Psoas muscle (tissue), 8 donors: ENCODE results near the gene SRGAP3. TPM values are rescaled to one million over a fixed set of nuclear protein-coding genes. Genes with fewer than 3 reads are reported as not detected.

Experiments used
- ATAC-seq, 4 donors: fragments of 200-7000 bp; cut with Tn5 transposase; one replicate each; pipeline ENCODE4 v1.9.1; 2020; ENCODE audit warnings: moderate library complexity in 3 of 4, mild to moderate bottlenecking in 2 of 4
- DNase-seq, 2 donors: peaks; one replicate each; pipeline ENCODE4 v3.0.0-alpha.2; 2020
- H3K27ac ChIP-seq: fragments of 200-600 bp; one replicate; pipeline ENCODE4 v1.8.0; 2022
- H3K27me3 ChIP-seq, 3 donors: fragments of 200-600 bp in 1 of 3; one replicate each; pipeline versions ENCODE4 v1.6.1 to v1.8.0; 2013 to 2022; ENCODE audit warnings: low read length in 2 of 3, mild to moderate bottlenecking in 2 of 3, moderate library complexity in 1 of 3; ENCODE audit not compliant: insufficient read depth in 3 of 3
- H3K36me3 ChIP-seq, 2 donors: fragments of 200-600 bp in 1 of 2; one replicate each; pipeline versions ENCODE4 v1.6.1 to v1.8.0; 2013 to 2022; ENCODE audit warnings: low read depth in 1 of 2, mild to moderate bottlenecking in 1 of 2, moderate library complexity in 1 of 2; ENCODE audit not compliant: insufficient read depth in 1 of 2
- H3K4me1 ChIP-seq: fragments of 200-600 bp; one replicate; pipeline ENCODE4 v1.8.0; 2022
- H3K4me3 ChIP-seq: fragments of 200-600 bp; one replicate; pipeline ENCODE4 v1.8.0; 2022; ENCODE audit warnings: mild to moderate bottlenecking
- H3K9me3 ChIP-seq: fragments of 200-600 bp; one replicate; pipeline ENCODE4 v1.8.0; 2022
- WGBS, 3 donors: extraction: QIAGEN DNeasy Blood & Tissue Kit; methylation state at CpG; one replicate each; pipeline versions ENCODE4 v1.1.6 to v1.1.7; 2013; 5-methylcytosine and 5-hydroxymethylcytosine counted together
- intact Hi-C, 2 donors: fragments of 100-400 bp; cut with DNase I; formaldehyde crosslinking; loops; one replicate each; pipeline versions ENCODE4 v1.11.0 to v1.14.2; 2022
- polyA plus RNA-seq, 3 donors: library from polyadenylated mRNA; stranded (reverse); fragments of 200-250 nt; gene quantifications; one replicate each; pipeline ENCODE4 v1.2.3, GENCODE V29; 2013
- total RNA-seq, 4 donors: library from RNA; stranded (reverse); fragmentation: NEBNext Ultra II Directional in 2 of 4; extraction: Animal tissue kit (Norgen Biotek cat#: 25700) in 2 of 4; gene quantifications; one replicate each; pipeline versions ENCODE4 v1.2.1 to v1.2.4, GENCODE V29; 2021 to 2023
- TF ChIP-seq, protein P1 (sequence below): fragments of 200-600 bp; IDR thresholded peaks from one replicate; pipeline ENCODE4 v1.8.0; 2022; ENCODE audit warnings: antibody characterized with exemption
- donor health status: healthy with polysubstance abuse.
- donor health status: DM: no; HTN: no; CAD: no; lungs with moderate emphysema.
- donor health status: Bipolar disorder and iron deficiency.
- donor health status: healthy.
- donor health status: DM: yes; HTN: yes; CAD: no.
- donor health status: DM: no; HTN: no; CAD: no.
- donor health status: DM: no; HTN: no; CAD: no.
- donor health status: DM: yes; HTN: yes; CAD: no.

SRGAP3 gene
- total and polyA plus RNA-seq, 7 donors, result 0.77 to 7.6 (median 1.9) TPM

DNA sequence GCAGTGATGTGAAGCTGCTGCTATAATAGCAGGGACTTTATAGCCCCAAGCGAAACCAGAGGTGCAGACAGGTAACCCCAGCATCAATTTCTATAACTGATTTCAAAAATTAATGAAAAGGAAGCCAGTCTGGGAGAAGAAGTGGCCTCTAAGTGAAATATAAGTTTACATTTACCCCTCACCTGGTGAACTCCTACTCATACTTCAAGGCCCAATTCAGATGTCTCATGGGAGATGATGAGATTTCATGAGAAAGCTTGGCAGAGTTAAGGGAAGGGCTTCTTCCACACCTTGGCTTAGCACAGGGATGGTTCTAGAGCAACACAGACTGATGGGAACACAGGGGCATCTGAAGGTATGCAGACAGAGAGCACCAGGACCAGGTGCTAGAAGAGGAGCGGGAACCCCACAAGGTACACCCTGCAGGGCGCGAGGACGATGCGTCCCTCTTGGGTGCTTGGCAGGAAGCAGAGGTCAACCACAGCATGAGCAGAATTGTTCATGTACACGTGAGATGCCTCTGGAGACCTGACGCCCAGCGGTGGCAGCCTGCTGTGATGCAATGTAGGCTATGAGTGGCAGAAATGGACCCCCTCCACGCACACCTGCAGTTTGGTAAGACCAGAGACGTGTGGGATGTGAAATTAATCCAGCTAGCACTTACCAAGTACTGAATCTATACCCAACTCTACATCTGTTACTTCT is 102.9 kb downstream of the SRGAP3 start:
- no peaks in the 10 kb centered on the region for H3K27me3 ChIP-seq
- H3K4me1 ChIP-seq, result peaks cover 16% of the 10 kb centered on the region
- no peaks in the 10 kb centered on the region for H3K36me3 ChIP-seq
- H3K4me3 ChIP-seq, result no peak overlapping the region
- WGBS, 3 donors, result 88 to 90% (median 89%) methylated on average over 11 of the region's 11 CpGs
- DNase-seq (no peak), ATAC-seq (no peak)
- TF ChIP-seq, protein P1, sequence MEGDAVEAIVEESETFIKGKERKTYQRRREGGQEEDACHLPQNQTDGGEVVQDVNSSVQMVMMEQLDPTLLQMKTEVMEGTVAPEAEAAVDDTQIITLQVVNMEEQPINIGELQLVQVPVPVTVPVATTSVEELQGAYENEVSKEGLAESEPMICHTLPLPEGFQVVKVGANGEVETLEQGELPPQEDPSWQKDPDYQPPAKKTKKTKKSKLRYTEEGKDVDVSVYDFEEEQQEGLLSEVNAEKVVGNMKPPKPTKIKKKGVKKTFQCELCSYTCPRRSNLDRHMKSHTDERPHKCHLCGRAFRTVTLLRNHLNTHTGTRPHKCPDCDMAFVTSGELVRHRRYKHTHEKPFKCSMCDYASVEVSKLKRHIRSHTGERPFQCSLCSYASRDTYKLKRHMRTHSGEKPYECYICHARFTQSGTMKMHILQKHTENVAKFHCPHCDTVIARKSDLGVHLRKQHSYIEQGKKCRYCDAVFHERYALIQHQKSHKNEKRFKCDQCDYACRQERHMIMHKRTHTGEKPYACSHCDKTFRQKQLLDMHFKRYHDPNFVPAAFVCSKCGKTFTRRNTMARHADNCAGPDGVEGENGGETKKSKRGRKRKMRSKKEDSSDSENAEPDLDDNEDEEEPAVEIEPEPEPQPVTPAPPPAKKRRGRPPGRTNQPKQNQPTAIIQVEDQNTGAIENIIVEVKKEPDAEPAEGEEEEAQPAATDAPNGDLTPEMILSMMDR, result no peak
- H3K27ac ChIP-seq, result no peak overlapping the region
- no peaks in the 10 kb centered on the region for H3K9me3 ChIP-seq
- intact Hi-C loops, result no loop called here

DNA sequence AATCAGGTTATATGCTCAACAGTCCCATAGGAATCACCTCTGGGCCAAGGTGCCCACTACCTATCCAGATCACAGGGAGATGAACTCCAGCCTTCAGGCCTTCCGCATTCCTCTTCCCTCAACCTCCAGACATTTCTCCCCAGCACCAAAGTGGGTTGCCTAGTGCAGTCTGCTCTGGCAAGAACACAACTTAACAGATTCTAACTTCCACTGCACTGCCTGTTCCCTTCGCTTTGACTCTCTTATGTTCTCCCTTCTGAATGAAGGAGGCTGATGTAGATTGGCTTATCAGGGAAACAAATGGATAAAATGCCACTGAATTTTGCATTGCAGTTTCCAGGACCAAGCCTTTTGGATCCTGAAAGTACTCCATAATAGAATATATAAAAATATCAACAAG is 106.3 kb downstream of the SRGAP3 start:
- H3K27ac ChIP-seq, result no peak overlapping the region
- H3K9me3 ChIP-seq, result no peaks in the 10 kb centered on the region
- DNase-seq, result no peak
- TF ChIP-seq, protein P1, result no peak
- ATAC-seq, result no peak
- intact Hi-C loops, result loop anchor here in 1 of 2 donors (5.0 kb wide), 1 partner anchor 104 kb away; the partner anchor contains the start of gene SRGAP3
- no peaks in the 10 kb centered on the region for H3K36me3 ChIP-seq
- no peak overlapping the region for H3K4me3 ChIP-seq
- 92 to 98% (median 94%) methylated on average over 2 of the region's 2 CpGs for WGBS, 3 donors
- peaks cover 0 to 2% (median 0%) of the 10 kb centered on the region in 3 donors for H3K27me3 ChIP-seq
- H3K4me1 ChIP-seq, result peaks cover 16% of the 10 kb centered on the region

DNA sequence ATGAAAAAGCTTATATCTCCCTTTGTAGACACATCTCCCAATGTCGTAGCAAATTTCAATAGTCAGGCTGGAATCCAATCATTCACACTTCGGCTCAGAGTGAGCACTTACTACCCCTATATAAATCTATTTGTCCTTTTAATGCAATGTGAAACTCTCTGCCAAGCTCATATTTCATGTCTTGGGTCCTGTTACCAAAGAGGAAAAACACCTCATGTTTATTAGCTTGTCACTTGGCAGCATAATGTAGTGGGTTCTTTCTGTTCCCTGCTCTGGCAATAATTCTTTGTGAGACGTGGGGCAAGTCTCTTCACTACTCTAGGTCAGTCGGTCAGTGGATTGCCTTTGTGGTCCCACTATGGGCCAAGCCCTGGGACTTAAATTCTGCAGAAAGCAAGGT is 107.1 kb downstream of the SRGAP3 start:
- ATAC-seq, result peak; percentile 80 to 96 (median 86)
- H3K36me3 ChIP-seq, result no peaks in the 10 kb centered on the region
- peak overlapping the region; percentile 14 for H3K27ac ChIP-seq
- intact Hi-C loops, result loop anchor here in 1 of 2 donors (5.0 kb wide), 1 partner anchor 105 kb away; the partner anchor contains the start of gene SRGAP3
- TF ChIP-seq, protein P1, result no peak
- WGBS, 3 donors, result 22 to 28% (median 22%) methylated on average over 4 of the region's 4 CpGs
- H3K4me1 ChIP-seq, result peaks cover 16% of the 10 kb centered on the region
- H3K27me3 ChIP-seq, result peaks cover 0 to 4% (median 0%) of the 10 kb centered on the region in 3 donors
- H3K9me3 ChIP-seq, result no peaks in the 10 kb centered on the region
- peak overlapping the region; percentile 26 for H3K4me3 ChIP-seq
- no peak for DNase-seq

DNA sequence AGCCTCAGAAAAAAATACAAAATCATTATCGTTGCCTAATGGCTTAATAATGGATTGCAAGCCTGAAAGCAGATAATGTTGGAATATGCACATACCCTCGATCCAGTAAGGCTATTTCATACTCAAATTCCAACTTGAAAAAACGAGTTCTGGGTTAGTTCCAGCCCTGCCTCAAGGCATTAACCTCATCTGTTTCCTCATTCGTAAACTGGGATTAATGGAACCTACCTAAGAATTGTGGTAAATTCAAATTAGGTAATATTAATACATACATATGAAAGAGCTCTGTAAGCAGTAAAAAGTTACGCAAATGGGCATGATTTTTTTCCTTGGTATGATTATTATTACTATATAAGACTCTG is 107.5 kb downstream of the SRGAP3 start:
- TF ChIP-seq, protein P1, result no peak
- no peaks in the 10 kb centered on the region for H3K36me3 ChIP-seq
- 28 to 32% (median 29%) methylated on average over 5 of the region's 5 CpGs for WGBS, 3 donors
- ATAC-seq (no peak), DNase-seq (no peak)
- H3K27me3 ChIP-seq, result peaks cover 0 to 4% (median 0%) of the 10 kb centered on the region in 3 donors
- H3K4me1 ChIP-seq, result peaks cover 16% of the 10 kb centered on the region
- intact Hi-C loops, result loop anchor here in 1 of 2 donors (5.0 kb wide), 1 partner anchor 105 kb away; the partner anchor contains the start of gene SRGAP3
- peak overlapping the region; percentile 26 for H3K4me3 ChIP-seq
- H3K27ac ChIP-seq, result peak overlapping the region; percentile 14
- H3K9me3 ChIP-seq, result no peaks in the 10 kb centered on the region
